GM12878 (cell line): ENCODE measurements around the gene WWOX. TPM values are rescaled to one million over a fixed set of nuclear protein-coding genes. Genes with fewer than 3 reads are reported as not detected.
A peak's percentile ranks its signal among the peaks of the same experiment; 100 is the strongest.

ENCODE experiments used
- ATAC-seq: fragments of 200-7000 bp; cut with Tn5 transposase; 3 replicates; pipeline ENCODE4 v1.9.1; 2020; ENCODE audit warnings: mild to moderate bottlenecking, moderate library complexity
- BruUV-seq: library from RNA; stranded (reverse); fragments of 400-500 nt; replicated peaks from 2 replicates; lab custom pipeline; 2021; lab: Mats Ljungman, UMichigan
- CTCF ChIA-PET: fragments of 300-600 bp; sonication (Branson Sonifier 250); formaldehyde crosslinking; extraction: SDS; loops from one replicate; lab custom pipeline; 2021; ENCODE audit warnings: inconsistent platforms; lab: Yijun Ruan, JAX
- POLR2A ChIA-PET: fragments of 350-600 bp; formaldehyde crosslinking; extraction: SDS; loops from one replicate; lab custom pipeline; 2021; ENCODE audit warnings: inconsistent platforms; lab: Charles Lee
- RAD21 ChIA-PET: fragments of 300-600 bp; sonication (Branson Sonifier 250); formaldehyde crosslinking; loops from one replicate; lab custom pipeline; 2023; ENCODE audit warnings: antibody characterized with exemption; ENCODE audit not compliant: unreplicated experiment; lab: Charles Lee
- SMC1A ChIA-PET: fragments of 300-600 bp; sonication (Branson Sonifier 250); formaldehyde crosslinking; loops from one replicate; lab custom pipeline; 2023; ENCODE audit not compliant: unreplicated experiment, uncharacterized antibody; lab: Charles Lee
- DNase-seq: peaks from one replicate; pipeline ENCODE4 v3.0.0-alpha.2; 2011; ENCODE audit warnings: low read depth, low spot score
- FAIRE-seq: peaks from 3 replicates; lab custom pipeline; 2011; peaks lifted over from hg19 to GRCh38; lab: Jason Lieb, UNC
- H2AFZ ChIP-seq: 2 replicates; pipeline ENCODE4 v1.6.0; 2011; ENCODE audit warnings: low read depth, low read length, control low read depth; ENCODE audit not compliant: control insufficient read depth
- H3K27ac ChIP-seq: 2 replicates; pipeline ENCODE4 v1.5.1; 2011; ENCODE audit warnings: control low read depth; ENCODE audit not compliant: control insufficient read depth, insufficient read depth
- H3K27me3 ChIP-seq, 2 experiments: replicated peaks in 1 of 2; 2 replicates each; pipeline versions ENCODE4 v1.6.0 to v1.6.1; 2011; ENCODE audit warnings: low read length in 1 of 2; ENCODE audit not compliant: control insufficient read depth in 2 of 2, insufficient read depth in 2 of 2
- H3K36me3 ChIP-seq, 2 experiments: 2 replicates each; pipeline ENCODE4 v1.5.1; 2011; ENCODE audit warnings: low read length in 1 of 2; ENCODE audit not compliant: control insufficient read depth in 2 of 2, insufficient read depth in 2 of 2
- H3K4me1 ChIP-seq: 2 replicates; pipeline ENCODE4 v1.6.1; 2011; ENCODE audit warnings: mild to moderate bottlenecking, low read length, moderate library complexity, mixed read lengths; ENCODE audit not compliant: control insufficient read depth, insufficient read depth
- H3K4me2 ChIP-seq: 2 replicates; pipeline ENCODE4 v1.6.0; 2011; ENCODE audit warnings: control low read depth; ENCODE audit not compliant: control insufficient read depth, insufficient read depth
- H3K4me3 ChIP-seq: fragments of 200-600 bp; sonication (generic); 2 replicates; pipeline ENCODE4 v1.5.1; 2016
- H3K79me2 ChIP-seq: 2 replicates; pipeline ENCODE4 v1.6.0; 2011; ENCODE audit warnings: low read length; ENCODE audit not compliant: control insufficient read depth, insufficient read depth
- H3K9ac ChIP-seq: 2 replicates; pipeline ENCODE4 v1.8.0; 2011; ENCODE audit warnings: low read length, control low read depth, mixed read lengths; ENCODE audit not compliant: control insufficient read depth, insufficient read depth
- H3K9me3 ChIP-seq: replicated peaks from 3 replicates; pipeline ENCODE4 v1.5.1; 2011; ENCODE audit warnings: mild to moderate bottlenecking, low read length; ENCODE audit not compliant: control insufficient read depth, insufficient read depth
- H4K20me1 ChIP-seq: 2 replicates; pipeline ENCODE4 v1.6.0; 2011; ENCODE audit not compliant: control insufficient read depth, insufficient read depth
- EZH2 ChIP-seq: IDR thresholded peaks from 2 replicates; pipeline ENCODE4 v1.6.1; 2012; ENCODE audit warnings: low read depth, mild to moderate bottlenecking, control low read depth, inconsistent platforms, low read length, borderline replicate concordance; ENCODE audit not compliant: control insufficient read depth
- MEF2B ChIP-seq: fragments of 450-650 bp; IDR thresholded peaks from 2 replicates; pipeline ENCODE4 v1.6.1; 2018; ENCODE audit warnings: mild to moderate bottlenecking, moderate library complexity; ENCODE audit not compliant: partially characterized antibody, poor library complexity, severe bottlenecking
- NKRF ChIP-seq: fragments of 450-650 bp; conservative IDR thresholded peaks from 2 replicates; pipeline ENCODE4 v1.6.1; 2017; ENCODE audit warnings: mild to moderate bottlenecking, moderate library complexity
- PAX5 ChIP-seq: IDR thresholded peaks from 2 replicates; pipeline ENCODE4 v1.6.1; 2011; ENCODE audit warnings: low read depth, low read length, borderline replicate concordance
- ZNF207 ChIP-seq: fragments of 450-650 bp; IDR thresholded peaks from 2 replicates; pipeline ENCODE4 v1.6.1; 2014; ENCODE audit warnings: antibody characterized with exemption, mild to moderate bottlenecking, borderline replicate concordance
- WGBS: methylation state at CpG from one replicate; pipeline ENCODE4 v1.1.6; 2016; ENCODE audit warnings: low lambda C conversion rate; ENCODE audit not compliant: insufficient replicate concordance, insufficient coverage; ENCODE audit errors: missing lambda C conversion rate; 5-methylcytosine and 5-hydroxymethylcytosine counted together
- in situ Hi-C: fragments of 300-500 bp; cut with MboI; formaldehyde crosslinking; loops from 9 replicates; pipeline ENCODE4 v1.14.3; 2018; ENCODE audit warnings: mixed read lengths
- intact Hi-C: fragments of 100-400 bp; cut with micrococcal nuclease; formaldehyde crosslinking; loops from one replicate; pipeline ENCODE4 v1.14.2; 2022; ENCODE audit not compliant: unreplicated experiment
- polyA plus RNA-seq, 11 experiments: library from polyadenylated mRNA; depleted of rRNA in 4 of 11; unstranded in 6 of 11; stranded (reverse) in 5 of 11; fragments of >200 nt; fragmentation: Nextera tagmentation in 4 of 11; fragmentation: Illumina TruSeq in 1 of 11; extraction: Ambion mirVana in 4 of 11; extraction: Trizol in 1 of 11; gene quantifications; 1 replicate in 1 of 11; 2 replicates in 10 of 11; pipeline versions ENCODE4 v1.2.1 to v1.2.3, GENCODE V29; 2011 to 2016; ENCODE audit warnings: inconsistent platforms in 2 of 11, missing spikeins in 2 of 11, low read depth in 1 of 11
- total RNA-seq, 4 experiments: library from RNA; depleted of rRNA in 3 of 4; stranded (reverse); fragments of >200 nt in 3 of 4; fragmentation: Illumina TruSeq in 1 of 4; extraction: Trizol in 1 of 4; gene quantifications; 2 replicates each; pipeline versions ENCODE4 v1.2.1 to v1.2.3, GENCODE V29; 2013 to 2021

The WWOX gene
- total and polyA plus RNA-seq, 10 of the 15 experiments (the other 5 are each of a cell fraction or from before 2014, with no cell fraction given): 2.8 to 24.4 (median 17.8) TPM

- no peak for TF ChIP-seq NKRF
Measured at GRCh38 chr16:78869492-78869891, 770.0 kb downstream of the WWOX start (continued).

DNA sequence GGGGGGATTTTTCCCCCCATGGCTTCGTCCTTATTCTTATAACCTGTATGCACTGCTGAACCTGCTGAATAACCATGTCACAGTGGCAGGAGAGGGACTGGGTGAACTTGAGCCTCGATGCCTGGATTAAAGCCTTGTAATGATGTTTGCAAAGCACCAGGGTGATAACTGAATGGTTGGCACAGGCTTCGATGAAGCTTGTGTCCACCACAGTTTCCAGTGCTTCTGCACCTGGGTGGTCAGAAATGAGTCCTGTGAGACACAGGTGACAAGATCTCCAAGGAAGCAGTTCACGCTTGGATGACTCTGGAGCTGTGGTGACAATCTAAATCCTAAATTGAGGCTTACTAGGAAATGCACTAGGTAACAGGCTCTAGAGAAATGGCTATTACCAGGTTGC, 771.8 kb downstream of the WWOX start:
- no TSS peak for BruUV-seq
- peak; percentile 23; the same call in 1 of the 2 replicates for TF ChIP-seq PAX5
- no peak for TF ChIP-seq EZH2
- no peak for TF ChIP-seq MEF2B
- TF ChIP-seq ZNF207: no peak
- H3K79me2 ChIP-seq: no peaks in the 10 kb centered on the region
- 17% methylated on average over 4 of the region's 4 CpGs for WGBS
- no peak overlapping the region for H2AFZ ChIP-seq
- DNase-seq (no peak), FAIRE-seq (no peak), ATAC-seq (no peak)
- no peak overlapping the region for H3K4me3 ChIP-seq
- ChIA-PET SMC1A (no interaction called here), CTCF (no interaction called here), POLR2A (no interaction called here), RAD21 (no interaction called here)
- H3K9ac ChIP-seq: no peak overlapping the region
- in situ Hi-C loops: no loop called here
- H3K9me3 ChIP-seq: no peaks in the 10 kb centered on the region
- no peaks in the 10 kb centered on the region for H3K4me1 ChIP-seq
- no peaks in the 10 kb centered on the region for H4K20me1 ChIP-seq
- intact Hi-C loops: no loop called here
- H3K4me2 ChIP-seq: no peak overlapping the region
- H3K36me3 ChIP-seq: no peaks in the 10 kb centered on the region
- no peaks in the 10 kb centered on the region for H3K27me3 ChIP-seq
- no peak overlapping the region for H3K27ac ChIP-seq
